Measurements from ENCODE around the gene ABCB4.

Gene ABCB4

DNA sequence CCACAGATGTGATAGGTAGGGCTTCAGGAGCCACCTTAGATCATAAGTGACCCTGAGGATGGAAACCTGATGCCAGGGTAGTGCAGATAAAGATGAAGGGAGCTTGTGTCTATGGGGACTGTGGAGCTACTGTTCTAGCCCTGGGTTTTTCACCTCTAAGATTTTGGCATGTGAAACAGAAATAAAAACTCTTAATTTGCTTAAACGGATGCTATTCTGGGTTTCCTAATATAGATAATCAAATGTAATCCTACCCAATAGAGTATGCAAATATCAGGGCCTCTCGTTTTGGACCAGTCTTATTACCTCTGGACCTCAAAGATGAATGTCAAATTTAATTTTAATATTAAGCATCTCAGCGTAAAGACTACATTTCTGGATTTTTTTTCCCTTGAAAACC is 49.3 kb downstream of the ABCB4 start:
- H3K27ac Mint-ChIP-seq: no peak overlapping the region
- no peaks in the 10 kb centered on the region for H3K9me3 Mint-ChIP-seq
- intact Hi-C loops (cut with micrococcal nuclease): loop anchor here (5.0 kb wide), 1 partner anchor 51 kb away; the partner anchor contains the start of gene ABCB4
- peaks cover 1% of the 10 kb centered on the region for H3K36me3 Mint-ChIP-seq (ENCODE audit: low read depth)
- peaks cover 25% of the 10 kb centered on the region for H3K4me1 Mint-ChIP-seq (ENCODE audit: low read depth)
- no peak overlapping the region for H3K4me3 Mint-ChIP-seq
- no peaks in the 10 kb centered on the region for H3K27me3 Mint-ChIP-seq

DNA sequence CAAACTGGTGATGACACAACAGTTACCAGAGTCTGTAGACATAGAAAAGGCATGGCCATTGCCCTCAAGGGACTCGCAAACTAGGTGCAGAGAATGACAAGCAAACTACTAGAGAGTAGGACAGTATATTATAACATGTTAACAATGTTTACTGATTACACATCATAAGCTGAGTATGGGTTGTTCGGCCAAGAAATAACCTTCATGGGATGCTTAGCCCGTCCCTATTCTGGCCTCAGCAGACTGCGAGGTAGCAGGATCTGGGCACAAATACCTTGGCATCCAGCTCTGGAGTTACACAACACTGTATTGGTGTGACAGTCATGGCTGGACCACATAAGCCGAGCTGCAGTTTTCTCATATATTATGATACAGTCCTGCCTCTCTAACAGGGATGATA is 51.4 kb downstream of the ABCB4 start:
- H3K36me3 Mint-ChIP-seq (ENCODE audit: low read depth): no peaks in the 10 kb centered on the region
- H3K27ac Mint-ChIP-seq: no peak overlapping the region
- no peaks in the 10 kb centered on the region for H3K9me3 Mint-ChIP-seq
- no peak overlapping the region for H3K4me3 Mint-ChIP-seq
- no peaks in the 10 kb centered on the region for H3K27me3 Mint-ChIP-seq
- intact Hi-C loops (cut with micrococcal nuclease): no loop called here
- peaks cover 25% of the 10 kb centered on the region for H3K4me1 Mint-ChIP-seq (ENCODE audit: low read depth)

DNA sequence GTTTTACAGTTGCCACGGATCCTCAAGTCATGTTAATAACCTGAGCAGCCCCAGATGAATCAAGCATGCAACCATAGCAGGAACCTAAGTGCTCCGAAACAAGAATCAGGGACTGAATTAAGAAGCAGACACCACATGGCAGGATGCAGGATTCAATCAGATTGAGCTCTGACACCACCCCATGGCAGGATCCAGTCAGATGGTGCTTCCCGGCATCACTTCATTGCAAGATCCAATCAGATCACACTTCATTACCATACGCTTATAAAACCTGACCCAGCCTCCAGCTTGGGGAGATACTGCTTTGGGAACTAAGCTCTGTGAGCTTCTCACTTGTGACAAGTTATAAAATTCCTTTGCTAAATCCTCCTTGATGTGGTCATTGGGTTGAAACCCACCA is 55.3 kb downstream of the ABCB4 start:
- H3K27ac Mint-ChIP-seq: no peak overlapping the region
- H3K27me3 Mint-ChIP-seq: no peaks in the 10 kb centered on the region
- no peaks in the 10 kb centered on the region for H3K9me3 Mint-ChIP-seq
- H3K36me3 Mint-ChIP-seq (ENCODE audit: low read depth): no peaks in the 10 kb centered on the region
- intact Hi-C loops (cut with micrococcal nuclease): no loop called here
- no peak overlapping the region for H3K4me3 Mint-ChIP-seq
- H3K4me1 Mint-ChIP-seq (ENCODE audit: low read depth): peaks cover 5% of the 10 kb centered on the region

DNA sequence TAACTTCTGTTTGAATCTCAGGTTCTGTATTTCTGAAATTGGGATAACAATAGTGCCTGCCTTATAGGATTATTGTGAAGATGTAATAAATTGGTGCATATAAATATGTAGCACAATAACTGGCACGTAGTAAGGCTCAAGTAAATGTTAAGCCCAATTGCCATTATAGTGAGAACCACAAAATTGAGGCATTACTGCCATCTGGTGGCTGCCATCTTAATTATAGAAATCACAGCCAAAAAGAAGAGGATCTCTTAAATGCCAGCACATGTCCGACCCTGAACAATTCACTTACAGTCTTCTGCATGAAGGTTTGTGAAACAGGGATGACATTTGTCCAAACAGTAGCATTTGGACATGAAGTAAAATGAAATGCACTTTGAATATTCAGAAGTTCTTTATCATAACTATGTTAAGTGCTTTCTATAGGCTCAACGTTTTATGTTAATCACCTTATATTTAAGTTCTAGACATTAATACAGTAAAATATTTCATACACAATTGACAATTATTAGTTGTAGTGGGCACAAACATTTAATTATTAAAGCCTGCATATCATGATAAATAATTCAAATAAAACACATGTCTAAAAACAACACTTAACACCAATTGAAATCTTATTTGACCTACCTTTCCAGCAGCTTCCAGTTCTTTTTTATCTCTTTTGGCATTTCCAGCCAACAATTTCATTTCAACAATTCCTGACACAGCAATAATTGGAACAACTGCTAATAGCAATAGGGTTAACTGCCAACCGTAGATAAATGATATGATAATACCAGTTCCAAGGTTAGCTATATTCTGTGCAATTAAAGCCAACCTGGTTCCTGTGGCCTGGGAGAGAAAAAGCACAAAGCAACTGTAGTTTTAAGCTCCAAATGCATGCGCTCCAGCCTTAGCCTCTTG is 58.5 kb downstream of the ABCB4 start:
- intact Hi-C loops (cut with micrococcal nuclease): loop anchor here (1.0 to 10.0 kb wide), 3 partner anchors 105 to 480 kb away; no protein-coding TSS in a partner anchor
- Mint-ChIP-seq H3K9me3 (no peaks in the 10 kb centered on the region), H3K4me1 (ENCODE audit: low read depth) (no peaks in the 10 kb centered on the region), H3K27ac (no peak overlapping the region), H3K27me3 (no peaks in the 10 kb centered on the region), H3K4me3 (no peak overlapping the region), H3K36me3 (ENCODE audit: low read depth) (no peaks in the 10 kb centered on the region)

DNA sequence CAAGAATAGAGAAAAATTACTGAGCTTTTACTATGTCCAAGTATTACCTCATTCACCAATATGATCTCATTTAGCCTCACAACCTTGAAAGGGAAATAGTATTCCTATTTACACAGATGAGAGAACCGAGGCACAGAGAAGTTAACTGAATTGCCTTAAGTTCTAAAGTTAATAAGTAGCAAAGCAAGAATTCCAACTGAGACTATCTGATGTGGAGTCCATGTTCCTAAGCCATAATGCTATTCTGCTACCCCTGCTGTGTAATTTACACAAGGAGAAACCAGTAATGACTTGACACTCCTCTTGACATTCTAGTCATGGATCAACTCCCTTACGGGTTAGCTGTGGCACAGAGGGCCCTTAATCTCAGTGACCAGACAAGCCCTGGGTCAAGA is 60.7 kb downstream of the ABCB4 start:
- no peaks in the 10 kb centered on the region for H3K4me1 Mint-ChIP-seq (ENCODE audit: low read depth)
- no peak overlapping the region for H3K27ac Mint-ChIP-seq
- H3K9me3 Mint-ChIP-seq: no peaks in the 10 kb centered on the region
- intact Hi-C loops (cut with micrococcal nuclease): loop anchor here (5.0 to 10.0 kb wide), 2 partner anchors 470 to 477 kb away; no protein-coding TSS in a partner anchor
- no peaks in the 10 kb centered on the region for H3K27me3 Mint-ChIP-seq
- no peak overlapping the region for H3K4me3 Mint-ChIP-seq
- no peaks in the 10 kb centered on the region for H3K36me3 Mint-ChIP-seq (ENCODE audit: low read depth)

DNA sequence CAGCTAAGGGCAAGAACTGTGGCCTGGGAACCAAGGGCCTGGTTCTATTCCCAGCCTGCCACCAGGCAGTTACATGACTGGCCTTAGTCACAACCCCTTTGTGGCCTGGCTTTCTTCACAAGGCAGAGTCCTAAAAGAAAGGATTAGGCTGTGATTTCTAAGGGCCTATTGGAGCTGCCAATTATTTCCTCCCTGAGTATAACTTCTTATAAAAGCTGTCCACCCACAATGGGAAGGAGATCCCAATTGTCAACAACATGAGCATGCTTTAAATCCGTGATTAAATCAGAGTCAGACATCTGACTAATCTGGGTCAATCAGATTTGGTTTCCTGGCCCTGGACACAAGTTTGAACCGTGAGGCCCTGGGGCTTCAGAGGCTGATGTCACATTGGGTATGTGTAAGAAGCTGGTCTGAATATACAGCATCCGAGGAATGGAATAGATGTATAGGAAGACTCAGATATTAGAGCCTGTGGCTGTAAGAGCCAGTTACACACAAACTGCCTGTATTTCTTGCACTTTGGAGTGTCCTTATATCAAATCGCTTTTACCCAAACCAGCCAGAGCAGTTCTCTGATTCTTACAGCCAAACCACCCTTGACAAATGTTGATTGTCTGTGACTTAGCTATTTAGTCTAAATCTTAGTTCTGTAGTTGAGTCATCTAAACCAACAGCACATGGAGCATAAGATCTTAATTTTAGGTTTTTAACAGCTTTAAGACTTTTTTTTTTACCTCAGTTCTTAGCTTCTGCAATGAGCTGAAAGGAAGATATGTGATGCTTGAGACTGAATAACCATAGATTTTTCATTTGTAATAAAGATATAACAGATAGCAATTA is 61.3 kb downstream of the ABCB4 start:
- H3K4me3 Mint-ChIP-seq: no peak overlapping the region
- intact Hi-C loops (cut with micrococcal nuclease): loop anchor here (10.0 kb wide), 1 partner anchor 471 kb away; no protein-coding TSS in a partner anchor
- H3K27ac Mint-ChIP-seq: no peak overlapping the region
- no peaks in the 10 kb centered on the region for H3K27me3 Mint-ChIP-seq
- no peaks in the 10 kb centered on the region for H3K4me1 Mint-ChIP-seq (ENCODE audit: low read depth)
- H3K9me3 Mint-ChIP-seq: no peaks in the 10 kb centered on the region
- no peaks in the 10 kb centered on the region for H3K36me3 Mint-ChIP-seq (ENCODE audit: low read depth)

DNA sequence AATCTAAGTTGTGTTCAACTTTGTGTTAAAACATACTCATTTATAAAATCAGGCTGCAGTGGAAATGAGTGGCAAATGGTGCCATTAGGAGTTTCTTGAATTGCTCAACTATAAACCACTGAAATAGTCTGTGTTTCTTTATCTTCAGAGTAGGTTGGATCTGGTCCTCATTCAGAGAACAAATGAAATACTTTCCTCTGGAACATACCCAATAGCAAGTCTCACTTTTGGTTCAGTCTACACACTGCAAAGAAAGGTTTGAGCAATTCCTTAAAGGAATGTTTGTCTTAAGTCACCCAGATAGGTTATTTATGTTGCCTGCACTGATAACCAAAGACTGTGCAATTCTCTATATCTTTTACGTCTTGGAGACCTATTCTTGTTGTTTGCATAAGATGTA is 62.5 kb downstream of the ABCB4 start:
- H3K4me1 Mint-ChIP-seq (ENCODE audit: low read depth): no peaks in the 10 kb centered on the region
- no peak overlapping the region for H3K27ac Mint-ChIP-seq
- no peak overlapping the region for H3K4me3 Mint-ChIP-seq
- intact Hi-C loops (cut with micrococcal nuclease): loop anchor here (10.0 kb wide), 1 partner anchor 472 kb away; no protein-coding TSS in a partner anchor
- H3K27me3 Mint-ChIP-seq: no peaks in the 10 kb centered on the region
- H3K36me3 Mint-ChIP-seq (ENCODE audit: low read depth): no peaks in the 10 kb centered on the region
- no peaks in the 10 kb centered on the region for H3K9me3 Mint-ChIP-seq

DNA sequence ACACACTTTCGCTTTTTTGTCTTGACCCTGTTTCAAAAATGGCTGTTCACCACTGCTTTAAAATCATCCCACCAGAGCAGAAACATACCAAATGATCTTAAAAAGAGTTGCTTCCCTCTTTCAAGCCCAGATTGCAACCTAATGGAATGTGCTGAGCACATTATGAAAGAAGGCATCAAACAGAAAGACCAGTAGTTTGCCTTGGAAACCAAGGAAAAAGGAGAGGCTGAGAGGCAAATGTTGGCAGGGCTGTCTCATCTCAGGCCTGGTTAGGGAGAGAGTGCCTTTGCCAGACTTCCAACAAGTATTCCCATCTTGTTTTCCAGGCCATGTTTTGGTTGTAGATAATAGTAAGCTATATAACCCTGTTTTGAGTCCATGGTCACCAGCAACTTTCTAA is 64.3 kb downstream of the ABCB4 start:
- Mint-ChIP-seq H3K9me3 (no peaks in the 10 kb centered on the region), H3K27ac (no peak overlapping the region), H3K4me1 (ENCODE audit: low read depth) (no peaks in the 10 kb centered on the region), H3K36me3 (ENCODE audit: low read depth) (no peaks in the 10 kb centered on the region), H3K27me3 (no peaks in the 10 kb centered on the region), H3K4me3 (no peak overlapping the region)
- intact Hi-C loops (cut with micrococcal nuclease): loop anchor here (10.0 kb wide), 1 partner anchor 474 kb away; no protein-coding TSS in a partner anchor

DNA sequence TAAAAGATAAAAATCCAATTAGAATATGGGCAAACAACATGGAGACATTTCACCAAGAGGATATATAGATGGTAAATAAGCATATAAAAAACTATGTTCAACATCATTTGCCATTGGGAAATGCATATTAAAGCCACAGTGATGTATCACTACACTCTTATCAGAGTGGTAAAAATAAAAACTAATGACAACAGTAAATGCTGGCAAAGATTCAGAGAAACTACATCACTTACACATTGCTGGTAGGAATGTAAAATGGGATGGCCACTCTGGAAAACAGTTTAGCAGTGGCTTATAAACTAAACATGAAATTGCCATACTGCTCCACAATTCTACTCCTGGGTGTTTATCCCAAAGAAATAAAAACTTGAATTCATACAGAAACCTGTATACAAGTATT is 70.8 kb downstream of the ABCB4 start:
- Mint-ChIP-seq H3K9me3 (no peaks in the 10 kb centered on the region), H3K27me3 (no peaks in the 10 kb centered on the region), H3K4me3 (no peak overlapping the region), H3K4me1 (ENCODE audit: low read depth) (no peaks in the 10 kb centered on the region), H3K36me3 (ENCODE audit: low read depth) (peaks cover 6% of the 10 kb centered on the region), H3K27ac (no peak overlapping the region)
- intact Hi-C loops (cut with micrococcal nuclease): no loop called here

DNA sequence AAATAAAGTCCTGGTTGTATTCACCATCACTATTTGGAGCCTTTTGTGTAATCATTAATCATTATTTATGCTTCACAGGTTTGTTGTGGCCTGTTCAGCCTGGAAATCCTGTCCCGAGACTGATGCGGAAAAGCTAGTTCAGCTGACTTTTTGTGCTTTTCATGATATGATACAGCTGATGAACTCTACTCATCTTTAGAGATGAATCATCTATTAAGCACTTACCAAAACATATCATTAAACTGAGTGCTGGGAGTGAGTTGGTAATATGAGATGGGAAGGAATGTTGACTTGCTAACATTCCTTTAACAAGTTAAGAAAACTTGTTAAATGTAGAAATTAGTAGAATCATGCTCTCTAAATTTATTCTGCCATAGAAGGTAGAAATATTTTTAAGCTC is 77.0 kb downstream of the ABCB4 start:
- Mint-ChIP-seq H3K9me3 (no peaks in the 10 kb centered on the region), H3K4me1 (ENCODE audit: low read depth) (no peaks in the 10 kb centered on the region), H3K27me3 (no peaks in the 10 kb centered on the region), H3K36me3 (ENCODE audit: low read depth) (peaks cover 12% of the 10 kb centered on the region), H3K4me3 (no peak overlapping the region), H3K27ac (no peak overlapping the region)
- intact Hi-C loops (cut with micrococcal nuclease): no loop called here

DNA sequence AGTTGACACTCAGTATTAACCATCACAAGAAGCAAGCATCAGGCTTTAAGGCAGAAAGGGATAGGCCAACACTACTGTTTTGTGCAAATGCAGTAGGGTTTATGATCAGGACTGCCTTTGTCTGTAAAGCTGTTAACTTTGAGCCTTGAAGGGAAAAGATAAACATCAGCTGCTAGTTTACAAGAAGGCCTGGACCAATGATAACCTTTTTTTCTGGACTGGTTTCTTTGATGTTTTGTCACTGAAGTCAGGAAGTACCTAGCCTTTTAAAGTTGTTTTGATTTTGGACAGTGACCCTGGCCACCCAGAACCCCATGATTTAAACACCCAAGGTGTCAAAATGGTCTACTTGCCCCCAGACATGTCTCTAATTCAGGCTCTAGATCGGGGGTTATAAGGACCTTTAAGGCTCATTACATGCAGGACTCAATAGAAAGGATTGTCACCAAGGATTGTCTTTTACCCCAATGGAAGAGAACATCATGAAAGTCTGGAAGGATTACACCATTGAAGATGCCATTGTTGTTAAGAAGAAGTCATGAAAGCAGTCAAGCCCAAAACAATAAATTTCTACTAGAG is 79.9 kb downstream of the ABCB4 start:
- intact Hi-C loops (cut with micrococcal nuclease): no loop called here

DNA sequence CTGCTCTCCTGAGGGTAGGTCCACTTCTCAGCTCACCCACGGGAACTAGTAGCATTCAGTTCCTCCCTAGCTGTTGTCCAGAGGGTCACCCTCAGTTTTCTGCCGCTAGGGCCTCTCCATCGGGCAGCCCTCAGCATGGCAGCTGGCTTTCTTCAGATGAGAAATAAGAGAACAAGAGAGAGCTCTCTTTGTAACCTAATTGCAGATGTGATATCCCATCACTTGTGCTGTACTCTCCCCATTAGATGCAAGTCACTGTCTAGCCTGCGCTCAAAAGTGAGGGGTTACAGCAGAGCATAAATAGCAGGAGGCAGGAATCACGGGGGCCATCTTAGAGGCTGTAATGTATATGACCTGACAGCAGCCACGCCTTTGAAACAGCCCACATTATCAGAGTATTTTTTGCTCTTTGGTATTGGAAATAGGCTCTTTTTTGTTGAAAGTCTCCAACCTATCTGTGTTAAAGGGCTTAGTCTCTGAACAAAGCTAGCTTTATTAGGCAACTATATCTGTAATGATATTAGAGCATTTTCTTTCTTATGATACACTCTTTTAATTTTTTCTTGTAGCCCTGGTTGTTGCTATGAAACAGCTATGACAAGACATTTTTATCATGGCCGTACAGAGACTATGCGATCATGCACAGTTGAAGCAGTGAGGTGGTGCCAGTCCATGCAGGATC is 84.3 kb downstream of the ABCB4 start:
- Mint-ChIP-seq H3K9me3 (peaks cover 8% of the 10 kb centered on the region), H3K27ac (no peak overlapping the region), H3K27me3 (no peaks in the 10 kb centered on the region), H3K4me1 (ENCODE audit: low read depth) (no peaks in the 10 kb centered on the region), H3K36me3 (ENCODE audit: low read depth) (peaks cover 27% of the 10 kb centered on the region), H3K4me3 (no peak overlapping the region)
- intact Hi-C loops (cut with micrococcal nuclease): no loop called here

More for the DNA sequence above, 79.9 kb downstream of the ABCB4 start:
- Mint-ChIP-seq H3K4me3 (no peak overlapping the region), H3K27me3 (no peaks in the 10 kb centered on the region), H3K27ac (no peak overlapping the region), H3K36me3 (ENCODE audit: low read depth) (peaks cover 13% of the 10 kb centered on the region), H3K4me1 (ENCODE audit: low read depth) (no peaks in the 10 kb centered on the region), H3K9me3 (no peaks in the 10 kb centered on the region)

DNA sequence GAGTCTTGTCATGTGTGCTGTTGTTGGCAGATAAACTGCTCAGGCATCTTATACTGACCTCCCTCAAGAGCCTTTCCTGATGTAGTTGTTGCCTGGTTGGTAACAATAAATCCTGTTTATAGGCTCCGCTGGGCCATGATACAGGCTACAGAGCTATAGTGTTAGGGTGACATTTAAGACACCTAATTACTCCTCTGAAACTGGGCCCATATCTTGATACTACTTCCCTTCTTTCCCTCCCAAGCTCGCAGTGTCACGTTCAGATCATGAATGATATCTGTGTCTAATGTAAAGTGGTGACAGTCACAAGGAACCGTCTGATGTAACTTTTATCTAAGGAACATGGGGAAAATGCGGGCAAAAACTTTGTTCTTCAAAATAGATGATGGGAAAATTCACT is 94.6 kb downstream of the ABCB4 start:
- no peak overlapping the region for H3K4me3 Mint-ChIP-seq
- H3K9me3 Mint-ChIP-seq: peaks cover 15% of the 10 kb centered on the region
- peaks cover 13% of the 10 kb centered on the region for H3K36me3 Mint-ChIP-seq (ENCODE audit: low read depth)
- intact Hi-C loops (cut with micrococcal nuclease): no loop called here
- no peaks in the 10 kb centered on the region for H3K27me3 Mint-ChIP-seq
- H3K4me1 Mint-ChIP-seq (ENCODE audit: low read depth): no peaks in the 10 kb centered on the region
- no peak overlapping the region for H3K27ac Mint-ChIP-seq

Data from dendritic cell treated with granulocyte-macrophage colony-stimulating factor and Interleukin-4, amounts not matched to agents 40 ng/mL and 50 ng/mL, for 4 days (primary cell).